Skin epidermis (tissue), 12 donors: Measurements from ENCODE around the gene PLXNB3.

Source experiments
- H3K27ac ChIP-seq, 21 experiments: fragments of 200-600 bp; sonication (generic) in 11 of 21; one replicate each; pipeline ENCODE4 v1.5.0; 2020; ENCODE audit warnings: mild to moderate bottlenecking in 3 of 21, inconsistent platforms in 2 of 21, moderate library complexity in 2 of 21
- H3K4me3 ChIP-seq, 7 experiments: fragments of 200-600 bp; sonication (generic) in 2 of 7; one replicate each; pipeline ENCODE4 v1.5.0; 2020; ENCODE audit warnings: inconsistent platforms in 2 of 7, mild to moderate bottlenecking in 2 of 7, moderate library complexity in 1 of 7

PLXNB3 gene

GRCh38 chrX:153781428-153782047, 17.5 kb downstream of the PLXNB3 start:
- H3K4me3 ChIP-seq, result no peak overlapping the region
- H3K27ac ChIP-seq, result peak overlapping the region in 1 of 21 experiments; percentile 12

- H3K27ac ChIP-seq, result no peak overlapping the region
These were observed 18.3 kb downstream of the PLXNB3 start for GRCh38 chrX:153782313-153782712.

GRCh38 chrX:153782871-153783270, 18.8 kb downstream of the PLXNB3 start:
- Histone ChIP-seq H3K27ac (no peak overlapping the region), H3K4me3 (no peak overlapping the region)

More at GRCh38 chrX:153782313-153782712, 18.3 kb downstream of the PLXNB3 start:
- H3K4me3 ChIP-seq, result no peak overlapping the region

- no peak overlapping the region for H3K27ac ChIP-seq
- H3K4me3 ChIP-seq, result no peak overlapping the region
These were observed 19.4 kb downstream of the PLXNB3 start for GRCh38 chrX:153783378-153784013.

- H3K4me3 ChIP-seq, result no peak overlapping the region
These were observed 20.4 kb downstream of the PLXNB3 start for GRCh38 chrX:153784325-153784967.

GRCh38 chrX:153786669-153787068, 22.6 kb downstream of the PLXNB3 start:
- Histone ChIP-seq H3K27ac (no peak overlapping the region), H3K4me3 (no peak overlapping the region)

More at GRCh38 chrX:153784325-153784967, 20.4 kb downstream of the PLXNB3 start:
- H3K27ac ChIP-seq, result no peak overlapping the region

- H3K4me3 ChIP-seq, result no peak overlapping the region
- no peak overlapping the region for H3K27ac ChIP-seq
These were observed 25.6 kb downstream of the PLXNB3 start for GRCh38 chrX:153789654-153790053.

- no peak overlapping the region for H3K27ac ChIP-seq
- no peak overlapping the region for H3K4me3 ChIP-seq
These were observed 27.2 kb downstream of the PLXNB3 start for GRCh38 chrX:153791104-153791852.

GRCh38 chrX:153792368-153792767, 28.3 kb downstream of the PLXNB3 start:
- H3K27ac ChIP-seq, result no peak overlapping the region
- H3K4me3 ChIP-seq, result no peak overlapping the region

- peak overlapping the region; percentile 22 to 99 (median 93) for H3K27ac ChIP-seq
- H3K4me3 ChIP-seq, result peak overlapping the region; percentile 59 to 80 (median 66)
These were observed 29.2 kb downstream of the PLXNB3 start for GRCh38 chrX:153793291-153793690.

- Histone ChIP-seq H3K4me3 (peak within 1 kb of the TSS; percentile 59 to 80 (median 66)), H3K27ac (peak within 1 kb of the TSS; percentile 26 to 99 (median 93))
These were observed 30.2 kb downstream of the PLXNB3 start, which contains the start of the genes IDH3G and SSR4 for GRCh38 chrX:153794018-153794896. Gene IDH3G (minus strand): TSS chrX:153794375. CDS start chrX:153794326, 49 bp downstream. Gene SSR4 (plus strand): TSS chrX:153794668. CDS start chrX:153794688, 20 bp downstream.

- peak overlapping the region; percentile 26 to 99 (median 93) for H3K27ac ChIP-seq
- peak overlapping the region; percentile 59 to 80 (median 66) for H3K4me3 ChIP-seq
These were observed 31.1 kb downstream of the PLXNB3 start for GRCh38 chrX:153794897-153795816.

GRCh38 chrX:153797415-153798015, 33.5 kb downstream of the PLXNB3 start:
- Histone ChIP-seq H3K4me3 (no peak overlapping the region), H3K27ac (no peak overlapping the region)

- no peak overlapping the region for H3K4me3 ChIP-seq
- no peak overlapping the region for H3K27ac ChIP-seq
These were observed 35.3 kb downstream of the PLXNB3 start for GRCh38 chrX:153799326-153799725.

- Histone ChIP-seq H3K4me3 (no peak overlapping the region), H3K27ac (no peak overlapping the region)
These were observed 36.2 kb downstream of the PLXNB3 start for GRCh38 chrX:153800177-153800722.

GRCh38 chrX:153800746-153801145, 36.7 kb downstream of the PLXNB3 start:
- Histone ChIP-seq H3K27ac (no peak overlapping the region), H3K4me3 (no peak overlapping the region)

GRCh38 chrX:153801669-153802068, 37.6 kb downstream of the PLXNB3 start:
- no peak overlapping the region for H3K27ac ChIP-seq
- no peak overlapping the region for H3K4me3 ChIP-seq
